H54 (cell line): ENCODE data around the gene FMO4.
"Not testable (repeated sequence)": the region's sequence is repeated elsewhere in the genome, so short reads cannot be mapped to it uniquely, and the experiment has no call there.

Experiments
- DNase-seq: peaks from one replicate; pipeline ENCODE4 v3.0.0; 2011; ENCODE audit warnings: low spot score, mixed read lengths; ENCODE audit not compliant: insufficient read length
- FAIRE-seq: peaks from 3 replicates; lab custom pipeline; 2011; peaks lifted over from hg19 to GRCh38; lab: Jason Lieb, UNC
- POLR2A ChIP-seq: IDR thresholded peaks from 2 replicates; pipeline ENCODE4 v1.6.1; 2011; ENCODE audit warnings: low read depth, mild to moderate bottlenecking, low read length

The FMO4 gene

GRCh38 chr1:171313835-171314320 lies at the start of gene FMO4:
Gene FMO4, plus strand, starts transcription at chr1:171314183. Its CDS starts 5,643 bp downstream, at chr1:171319826.
- no peak for TF ChIP-seq POLR2A

GRCh38 chr1:171265686-171266085 lies 48.3 kb upstream of the FMO4 start:
- no peak for DNase-seq
- FAIRE-seq: no peak
- TF ChIP-seq POLR2A: no peak

More at GRCh38 chr1:171313835-171314320, at the start of gene FMO4:
- DNase-seq (peak; percentile 78), FAIRE-seq (peak; percentile 96)

GRCh38 chr1:171266930-171267329 lies 47.1 kb upstream of the FMO4 start:
- no peak for TF ChIP-seq POLR2A
- DNase-seq: no peak
- no peak for FAIRE-seq

GRCh38 chr1:171267391-171267790 lies 46.6 kb upstream of the FMO4 start:
- FAIRE-seq (no peak), DNase-seq (no peak)
- TF ChIP-seq POLR2A: no peak

GRCh38 chr1:171270806-171271205 lies 43.2 kb upstream of the FMO4 start:
- DNase-seq: no peak
- TF ChIP-seq POLR2A: no peak
- no peak for FAIRE-seq

- FAIRE-seq (no peak), DNase-seq (no peak)
- TF ChIP-seq POLR2A: no peak
These were observed 36.4 kb upstream of the FMO4 start for GRCh38 chr1:171277534-171277933.

GRCh38 chr1:171279234-171279633 lies 34.7 kb upstream of the FMO4 start:
- FAIRE-seq: no peak

GRCh38 chr1:171279678-171280077 lies 34.3 kb upstream of the FMO4 start:
- FAIRE-seq (no peak), DNase-seq (no peak)
- TF ChIP-seq POLR2A: no peak

More at GRCh38 chr1:171279234-171279633, 34.7 kb upstream of the FMO4 start:
- no peak for TF ChIP-seq POLR2A
- no peak for DNase-seq

- no peak for FAIRE-seq
- no peak for TF ChIP-seq POLR2A
- no peak for DNase-seq
These were observed 33.4 kb upstream of the FMO4 start for GRCh38 chr1:171280599-171280998.

- no peak for FAIRE-seq
- TF ChIP-seq POLR2A: no peak
- DNase-seq: peak; percentile 3
These were observed 27.8 kb upstream of the FMO4 start for GRCh38 chr1:171286032-171286705.

GRCh38 chr1:171290621-171291020 lies 23.4 kb upstream of the FMO4 start:
- no peak for TF ChIP-seq POLR2A
- no peak for DNase-seq
- no peak for FAIRE-seq

- DNase-seq (no peak), FAIRE-seq (no peak)
- TF ChIP-seq POLR2A: no peak
These were observed 21.2 kb upstream of the FMO4 start for GRCh38 chr1:171292799-171293198.

GRCh38 chr1:171295383-171295782 lies 18.6 kb upstream of the FMO4 start:
- DNase-seq, FAIRE-seq: not testable (repeated sequence)

- TF ChIP-seq POLR2A: no peak
- no peak for DNase-seq
- no peak for FAIRE-seq
These were observed 18.2 kb upstream of the FMO4 start for GRCh38 chr1:171295821-171296220.

- no peak for FAIRE-seq
- TF ChIP-seq POLR2A: no peak
- no peak for DNase-seq
These were observed 17.1 kb upstream of the FMO4 start for GRCh38 chr1:171296897-171297296.

GRCh38 chr1:171298696-171299095 lies 15.3 kb upstream of the FMO4 start:
- no peak for DNase-seq
- no peak for TF ChIP-seq POLR2A
- no peak for FAIRE-seq
